PC-3 (cell line): Measurements from ENCODE around the gene MYO7A.

Experiments used
- CTCF ChIP-seq: fragments of 300-600 bp; sonication (generic); conservative IDR thresholded peaks from 2 replicates; pipeline ENCODE4 v1.5.1; 2017; ENCODE audit warnings: antibody characterized with exemption, low read depth, mild to moderate bottlenecking, low read length
- EZH2phosphoT487 ChIP-seq: fragments of 300-600 bp; sonication (generic); IDR thresholded peaks from 2 replicates; pipeline ENCODE4 v1.6.1; 2018; ENCODE audit warnings: mild to moderate bottlenecking, antibody characterized with exemption, low read length, borderline replicate concordance

- TF ChIP-seq EZH2phosphoT487 = no peak
- TF ChIP-seq CTCF = no peak
These were observed 68.9 kb downstream of the MYO7A start for GRCh38 chr11:77196961-77197360.
